Measurements from ENCODE around the gene RNF213.

- TF ChIP-seq CTCF (IDR thresholded peaks at IDR 0.05) (no peak), POLR2A (IDR thresholded peaks at IDR 0.05) (no peak), POLR2AphosphoS5 (IDR thresholded peaks at IDR 0.05) (no peak)
Observed at GRCh38 chr17:80259457-80260068, 1.1 kb upstream of the RNF213 start.
